ENCODE data around the gene BANP. TPM values are rescaled to one million over a fixed set of nuclear protein-coding genes. Genes with fewer than 3 reads are reported as not detected.
"Not testable (repeated sequence)": the region's sequence is repeated elsewhere in the genome, so short reads cannot be mapped to it uniquely, and the experiment has no call there.

BANP gene
- total and polyA plus RNA-seq, 2 experiments from 2014 or later: 22.8 to 23.8 TPM

DNA sequence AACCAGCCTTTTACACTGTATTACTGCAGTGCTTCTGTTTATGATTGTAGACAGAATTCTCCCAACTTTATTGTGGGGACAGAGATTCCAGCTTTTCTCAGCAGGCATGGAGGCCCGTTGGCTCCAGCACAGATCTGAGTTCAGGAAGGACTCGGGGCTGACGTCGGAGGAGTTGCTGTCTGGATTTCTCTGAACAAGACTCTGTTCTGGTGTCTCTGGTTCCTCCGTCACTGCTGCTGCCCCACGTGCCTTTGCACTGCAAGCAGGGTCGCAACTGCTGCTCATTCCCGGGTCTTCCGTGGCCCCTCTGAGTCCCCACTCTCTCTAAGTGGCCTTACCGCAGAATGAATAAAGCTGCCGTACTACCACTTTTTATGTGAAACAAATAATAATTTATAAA lies 88.4 kb downstream of the BANP start:
- Histone ChIP-seq H3K4me2 (no peak overlapping the region), H3K27ac (no peak overlapping the region), H3K4me1 (ENCODE audit: insufficient read depth) (no peaks in the 10 kb centered on the region), H4K20me1 (ENCODE audit: insufficient read depth, poor library complexity, severe bottlenecking) (no peaks in the 10 kb centered on the region), H3K79me2 (no peaks in the 10 kb centered on the region), H2AFZ (no peak overlapping the region), H3K9me2 (replicated peaks; ENCODE audit: insufficient read depth) (no peaks in the 10 kb centered on the region), H3K9me3 (ENCODE audit: low read depth) (no peaks in the 10 kb centered on the region), H3K4me3 (no peak overlapping the region), H3K27me3 (no peaks in the 10 kb centered on the region), H3K36me3 (replicated peaks; ENCODE audit: insufficient read depth, low read depth) (no peaks in the 10 kb centered on the region)
- 94% methylated on average over 11 of the region's 11 CpGs for WGBS (ENCODE audit: low lambda C conversion rate, missing lambda C conversion rate)
- TF ChIP-seq CTCF (IDR thresholded peaks at IDR 0.05; ENCODE audit: poor library complexity) (no peak), EZH2 (IDR thresholded peaks at IDR 0.05; ENCODE audit: borderline replicate concordance) (no peak), EZH2phosphoT487 (IDR thresholded peaks at IDR 0.05; ENCODE audit: low read depth, severe bottlenecking, unreplicated experiment) (no peak)
- DNase-seq (ENCODE audit: low spot score): no peak

DNA sequence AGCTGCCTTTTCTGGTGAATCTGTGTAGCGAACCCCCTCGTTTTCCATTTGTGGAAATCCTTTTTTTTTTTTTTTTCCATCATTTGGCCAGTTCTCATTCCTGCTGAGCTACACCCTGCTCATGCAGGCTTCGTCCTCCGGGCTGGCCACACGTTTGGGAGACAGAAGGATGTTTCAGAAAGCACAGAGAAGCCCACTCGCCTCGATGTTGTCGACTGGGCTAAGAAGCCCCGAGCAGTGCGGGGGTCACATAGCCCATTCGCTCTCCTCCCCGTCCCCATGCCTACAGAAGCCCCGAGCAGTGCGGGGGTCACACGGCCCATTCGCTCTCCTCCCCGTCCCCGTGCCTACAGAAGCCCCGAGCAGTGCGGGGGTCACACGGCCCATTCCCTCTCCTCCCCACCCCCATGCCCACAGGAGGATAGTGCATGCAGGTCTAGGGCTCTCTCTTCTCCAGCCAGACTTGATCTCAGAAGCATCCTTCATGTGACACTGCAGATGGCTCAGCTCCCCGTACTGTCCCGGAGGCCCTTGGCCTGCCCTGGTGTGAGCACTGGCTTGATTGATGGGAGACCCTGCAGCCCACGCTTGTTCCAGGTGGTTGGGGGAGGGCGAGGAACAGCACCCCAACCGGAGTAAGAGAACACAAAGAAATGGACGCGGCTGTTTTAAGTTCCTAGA lies 89.1 kb downstream of the BANP start:
- not testable (repeated sequence) for H3K9me3 ChIP-seq (ENCODE audit: low read depth); H3K4me3 ChIP-seq; H3K4me2 ChIP-seq; DNase-seq (ENCODE audit: low spot score); H3K36me3 ChIP-seq (replicated peaks; ENCODE audit: insufficient read depth, low read depth); H3K27me3 ChIP-seq; H4K20me1 ChIP-seq (ENCODE audit: insufficient read depth, poor library complexity, severe bottlenecking); H3K27ac ChIP-seq; H2AFZ ChIP-seq; H3K4me1 ChIP-seq (ENCODE audit: insufficient read depth); H3K79me2 ChIP-seq; H3K9me2 ChIP-seq (replicated peaks; ENCODE audit: insufficient read depth)
- 96% methylated on average over 21 of the region's 28 CpGs for WGBS (ENCODE audit: low lambda C conversion rate, missing lambda C conversion rate)

GRCh38 chr16:88040877-88041244 lies 89.6 kb downstream of the BANP start:
- not testable (repeated sequence) for H3K27me3 ChIP-seq; H3K79me2 ChIP-seq; H3K9me3 ChIP-seq (ENCODE audit: low read depth); H3K4me2 ChIP-seq; H4K20me1 ChIP-seq (ENCODE audit: insufficient read depth, poor library complexity, severe bottlenecking); H3K36me3 ChIP-seq (replicated peaks; ENCODE audit: insufficient read depth, low read depth); H3K9me2 ChIP-seq (replicated peaks; ENCODE audit: insufficient read depth); H2AFZ ChIP-seq; DNase-seq (ENCODE audit: low spot score); H3K4me3 ChIP-seq; H3K27ac ChIP-seq; H3K4me1 ChIP-seq (ENCODE audit: insufficient read depth)
- WGBS (ENCODE audit: low lambda C conversion rate, missing lambda C conversion rate): 100% methylated on average over 5 of the region's 5 CpGs

DNA sequence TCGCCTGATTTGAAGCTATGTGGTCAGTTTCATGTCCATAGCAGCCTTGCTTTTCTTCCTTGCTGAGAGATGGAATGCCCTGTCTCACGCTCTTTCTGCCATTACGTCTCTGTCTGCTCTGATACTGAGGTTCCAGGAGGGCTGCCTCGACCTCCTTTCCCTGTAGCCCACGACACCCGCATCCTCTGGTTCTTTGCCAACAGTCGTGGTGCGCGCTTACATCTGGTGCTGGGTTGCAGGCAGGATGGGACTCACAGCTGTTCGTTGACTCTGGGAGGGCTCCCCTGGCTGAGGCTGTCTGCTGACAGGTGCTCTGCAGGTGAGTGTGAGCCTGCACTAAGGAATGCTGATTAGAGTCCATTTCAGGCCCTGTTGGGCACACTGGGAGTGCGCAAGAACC lies 90.3 kb downstream of the BANP start:
- WGBS (ENCODE audit: low lambda C conversion rate, missing lambda C conversion rate): 98% methylated on average over 11 of the region's 11 CpGs
- not testable (repeated sequence) for H3K36me3 ChIP-seq (replicated peaks; ENCODE audit: insufficient read depth, low read depth)

GRCh38 chr16:88041986-88042562 lies 90.8 kb downstream of the BANP start:
- not testable (repeated sequence) for H3K4me3 ChIP-seq; H2AFZ ChIP-seq; H3K27me3 ChIP-seq; H3K79me2 ChIP-seq; H4K20me1 ChIP-seq (ENCODE audit: insufficient read depth, poor library complexity, severe bottlenecking); H3K36me3 ChIP-seq (replicated peaks; ENCODE audit: insufficient read depth, low read depth); H3K4me2 ChIP-seq; H3K9me3 ChIP-seq (ENCODE audit: low read depth); H3K9me2 ChIP-seq (replicated peaks; ENCODE audit: insufficient read depth); DNase-seq (ENCODE audit: low spot score); H3K27ac ChIP-seq; H3K4me1 ChIP-seq (ENCODE audit: insufficient read depth)
- 97% methylated on average over 18 of the region's 18 CpGs for WGBS (ENCODE audit: low lambda C conversion rate, missing lambda C conversion rate)

More for the DNA sequence above, 90.3 kb downstream of the BANP start:
- not testable (repeated sequence) for H3K9me2 ChIP-seq (replicated peaks; ENCODE audit: insufficient read depth); H4K20me1 ChIP-seq (ENCODE audit: insufficient read depth, poor library complexity, severe bottlenecking); H3K4me2 ChIP-seq; H3K9me3 ChIP-seq (ENCODE audit: low read depth); H3K4me1 ChIP-seq (ENCODE audit: insufficient read depth); DNase-seq (ENCODE audit: low spot score); H3K27ac ChIP-seq; H3K4me3 ChIP-seq; H3K27me3 ChIP-seq; H3K79me2 ChIP-seq; H2AFZ ChIP-seq

- not testable (repeated sequence) for H3K36me3 ChIP-seq (replicated peaks; ENCODE audit: insufficient read depth, low read depth); H3K9me2 ChIP-seq (replicated peaks; ENCODE audit: insufficient read depth); H3K9me3 ChIP-seq (ENCODE audit: low read depth); H4K20me1 ChIP-seq (ENCODE audit: insufficient read depth, poor library complexity, severe bottlenecking); H3K27me3 ChIP-seq; H3K79me2 ChIP-seq; H3K4me2 ChIP-seq; H2AFZ ChIP-seq; DNase-seq (ENCODE audit: low spot score); H3K27ac ChIP-seq; H3K4me1 ChIP-seq (ENCODE audit: insufficient read depth); H3K4me3 ChIP-seq
- 81% methylated on average over 8 of the region's 8 CpGs for WGBS (ENCODE audit: low lambda C conversion rate, missing lambda C conversion rate)
These were observed 92.1 kb downstream of the BANP start for GRCh38 chr16:88043208-88043910.

- not testable (repeated sequence) for H3K36me3 ChIP-seq (replicated peaks; ENCODE audit: insufficient read depth, low read depth); H3K4me3 ChIP-seq; H4K20me1 ChIP-seq (ENCODE audit: insufficient read depth, poor library complexity, severe bottlenecking); H3K79me2 ChIP-seq; H3K27ac ChIP-seq; H3K9me2 ChIP-seq (replicated peaks; ENCODE audit: insufficient read depth); DNase-seq (ENCODE audit: low spot score); H3K4me1 ChIP-seq (ENCODE audit: insufficient read depth); H3K27me3 ChIP-seq; H3K4me2 ChIP-seq; H3K9me3 ChIP-seq (ENCODE audit: low read depth); H2AFZ ChIP-seq
- WGBS (ENCODE audit: low lambda C conversion rate, missing lambda C conversion rate): 94% methylated on average over 14 of the region's 14 CpGs
These were observed 92.9 kb downstream of the BANP start for GRCh38 chr16:88044121-88044581.
